OCI-LY7 (cell line): Measurements from ENCODE around the gene ACSL3. TPM values are rescaled to one million over a fixed set of nuclear protein-coding genes. Genes with fewer than 3 reads are reported as not detected.

Experiments
- BruUV-seq: library from RNA; stranded (reverse); fragments of 400-500 nt; replicated peaks from 2 replicates; lab custom pipeline; 2021; lab: Mats Ljungman, UMichigan
- CTCF ChIA-PET: fragments of 300-600 bp; sonication (Branson Sonifier 250); formaldehyde crosslinking; loops from one replicate; lab custom pipeline; 2022; ENCODE audit warnings: antibody characterized with exemption; ENCODE audit not compliant: unreplicated experiment; lab: Charles Lee
- POLR2A ChIA-PET: fragments of 300-600 bp; sonication (Branson Sonifier 250); formaldehyde crosslinking; loops from one replicate; lab custom pipeline; 2022; ENCODE audit warnings: antibody characterized with exemption; lab: Charles Lee
- DNase-seq: peaks from one replicate; pipeline ENCODE4 v3.0.0-alpha.2; 2015; ENCODE audit warnings: low spot score
- H2AFZ ChIP-seq: fragments of 200-600 bp; sonication (generic), shearing (Covaris generic); 2 replicates; pipeline ENCODE4 v1.6.1; 2014; ENCODE audit warnings: mild to moderate bottlenecking, antibody characterized with exemption, low read length, moderate library complexity
- H3K27ac ChIP-seq: fragments of 200-600 bp; sonication (generic); 2 replicates; pipeline ENCODE4 v1.5.1; 2014; ENCODE audit warnings: mixed run types, low read depth, mild to moderate bottlenecking, moderate library complexity, low read length, inconsistent platforms; ENCODE audit not compliant: poor library complexity, severe bottlenecking
- H3K36me3 ChIP-seq: fragments of 200-600 bp; sonication (generic); 2 replicates; pipeline ENCODE4 v1.6.1; 2014; ENCODE audit warnings: mild to moderate bottlenecking, antibody characterized with exemption, low read length, moderate library complexity, mixed read lengths; ENCODE audit not compliant: insufficient read depth
- H3K4me1 ChIP-seq: fragments of 200-600 bp; sonication (generic); 2 replicates; pipeline ENCODE4 v1.5.1; 2014; ENCODE audit warnings: mild to moderate bottlenecking, low read length; ENCODE audit not compliant: insufficient read depth, poor library complexity, severe bottlenecking
- H3K4me2 ChIP-seq: fragments of 200-600 bp; sonication (generic); 2 replicates; pipeline ENCODE4 v1.6.1; 2014; ENCODE audit warnings: mild to moderate bottlenecking, low read length
- H3K4me3 ChIP-seq: fragments of 200-600 bp; sonication (generic); 2 replicates; pipeline ENCODE4 v1.5.1; 2014; ENCODE audit warnings: mild to moderate bottlenecking, low read depth, low read length; ENCODE audit not compliant: poor library complexity, severe bottlenecking
- H3K79me2 ChIP-seq: fragments of 200-600 bp; sonication (generic); 2 replicates; pipeline ENCODE4 v1.6.1; 2016; ENCODE audit warnings: low read depth, mild to moderate bottlenecking, low read length, moderate library complexity, mixed read lengths; ENCODE audit not compliant: insufficient read depth
- H3K9me2 ChIP-seq: fragments of 200-600 bp; sonication (generic); 2 replicates; pipeline ENCODE4 v1.6.1; 2016; ENCODE audit warnings: mild to moderate bottlenecking, low read length, mixed read lengths; ENCODE audit not compliant: insufficient read depth
- H3K9me3 ChIP-seq: fragments of 200-600 bp; sonication (generic); 2 replicates; pipeline ENCODE4 v1.6.1; 2014; ENCODE audit warnings: mild to moderate bottlenecking, mixed run types, low read length, mixed read lengths
- H4K20me1 ChIP-seq: fragments of 200-600 bp; sonication (generic); 2 replicates; pipeline ENCODE4 v1.6.1; 2014; ENCODE audit warnings: mild to moderate bottlenecking, antibody characterized with exemption, low read length, moderate library complexity, mixed read lengths; ENCODE audit not compliant: insufficient read depth
- EZH2phosphoT487 ChIP-seq: fragments of 200-600 bp; sonication (generic); IDR thresholded peaks from 2 replicates; pipeline ENCODE4 v1.6.1; 2018; ENCODE audit warnings: low read depth, borderline replicate concordance, mild to moderate bottlenecking, mixed run types, antibody characterized with exemption, low read length, moderate library complexity, mixed read lengths
- intact Hi-C: fragments of 100-400 bp; cut with micrococcal nuclease; formaldehyde crosslinking; loops from one replicate; pipeline ENCODE4 v1.10.0; 2022; ENCODE audit not compliant: unreplicated experiment
- total RNA-seq, 2 experiments: library from RNA; depleted of rRNA in 1 of 2; stranded (reverse); fragments of >200 nt in 1 of 2; shearing (Covaris generic) in 1 of 2; gene quantifications; 2 replicates each; pipeline ENCODE4 v1.2.3, GENCODE V29; 2014 to 2022
- TF ChIP-seq, protein P1 (sequence below): fragments of 200-600 bp; sonication (generic); conservative IDR thresholded peaks from 2 replicates; pipeline ENCODE4 v1.5.1; 2014; ENCODE audit warnings: mild to moderate bottlenecking, antibody characterized with exemption, low read length, moderate library complexity, mixed read lengths

The ACSL3 gene
- total RNA-seq, 2 experiments from 2014 or later, result 62.6 to 83.2 TPM

DNA sequence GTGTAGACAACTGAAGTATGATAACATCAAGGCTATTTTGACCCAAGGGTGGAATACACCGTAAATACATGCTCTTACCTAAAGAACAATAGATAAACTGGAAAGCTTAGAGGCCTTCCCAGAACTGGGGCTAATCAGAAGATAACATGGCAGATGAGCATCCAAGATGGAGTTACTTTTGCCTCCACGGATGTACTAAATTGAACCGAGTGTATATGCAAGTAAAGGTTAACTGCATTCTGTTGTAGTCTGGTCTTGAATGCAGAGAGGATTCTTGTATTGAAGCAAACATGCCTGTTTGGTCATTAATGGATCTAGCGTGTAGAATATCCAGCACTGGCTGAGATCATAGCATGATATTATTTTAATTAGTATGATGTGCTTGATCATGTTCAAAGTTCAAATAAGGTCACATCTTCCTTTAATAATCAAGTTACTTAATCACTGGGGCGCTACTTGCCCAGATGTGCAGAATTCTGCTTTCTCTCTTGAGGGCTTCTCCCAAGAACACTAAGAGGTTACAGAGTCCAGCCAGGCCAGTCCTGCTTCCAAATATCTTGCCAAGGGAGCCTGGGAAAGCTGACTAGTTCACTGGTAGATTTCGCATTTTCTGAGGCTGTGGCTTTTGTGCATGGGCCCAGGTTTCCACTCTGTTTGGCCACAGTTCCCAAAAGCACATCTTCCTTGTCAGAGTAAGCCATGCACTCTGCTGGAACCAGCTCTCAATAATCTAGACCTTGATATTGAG, 37.5 kb upstream of the ACSL3 start:
- Histone ChIP-seq H3K9me3 (no peaks in the 10 kb centered on the region), H3K4me1 (no peaks in the 10 kb centered on the region), H3K79me2 (no peaks in the 10 kb centered on the region), H4K20me1 (no peaks in the 10 kb centered on the region), H3K4me3 (no peak overlapping the region), H3K9me2 (no peaks in the 10 kb centered on the region), H3K27ac (no peak overlapping the region), H3K4me2 (no peak overlapping the region), H2AFZ (no peak overlapping the region), H3K36me3 (no peaks in the 10 kb centered on the region)
- intact Hi-C loops, result no loop called here
- no TSS peak for BruUV-seq
- TF ChIP-seq, protein P1, sequence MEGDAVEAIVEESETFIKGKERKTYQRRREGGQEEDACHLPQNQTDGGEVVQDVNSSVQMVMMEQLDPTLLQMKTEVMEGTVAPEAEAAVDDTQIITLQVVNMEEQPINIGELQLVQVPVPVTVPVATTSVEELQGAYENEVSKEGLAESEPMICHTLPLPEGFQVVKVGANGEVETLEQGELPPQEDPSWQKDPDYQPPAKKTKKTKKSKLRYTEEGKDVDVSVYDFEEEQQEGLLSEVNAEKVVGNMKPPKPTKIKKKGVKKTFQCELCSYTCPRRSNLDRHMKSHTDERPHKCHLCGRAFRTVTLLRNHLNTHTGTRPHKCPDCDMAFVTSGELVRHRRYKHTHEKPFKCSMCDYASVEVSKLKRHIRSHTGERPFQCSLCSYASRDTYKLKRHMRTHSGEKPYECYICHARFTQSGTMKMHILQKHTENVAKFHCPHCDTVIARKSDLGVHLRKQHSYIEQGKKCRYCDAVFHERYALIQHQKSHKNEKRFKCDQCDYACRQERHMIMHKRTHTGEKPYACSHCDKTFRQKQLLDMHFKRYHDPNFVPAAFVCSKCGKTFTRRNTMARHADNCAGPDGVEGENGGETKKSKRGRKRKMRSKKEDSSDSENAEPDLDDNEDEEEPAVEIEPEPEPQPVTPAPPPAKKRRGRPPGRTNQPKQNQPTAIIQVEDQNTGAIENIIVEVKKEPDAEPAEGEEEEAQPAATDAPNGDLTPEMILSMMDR, result no peak
- TF ChIP-seq EZH2phosphoT487, result no peak
- no peak for DNase-seq
- CTCF ChIA-PET, result no interaction called here
- POLR2A ChIA-PET, result interaction anchor here (0.6 to 1.3 kb wide), 2 partner anchors 18 to 19 kb away, joined by 3 read pairs; no protein-coding TSS in a partner anchor

- no peak overlapping the region for H3K4me2 ChIP-seq
- no peak overlapping the region for H3K27ac ChIP-seq
- H3K4me3 ChIP-seq, result no peak overlapping the region
- H3K36me3 ChIP-seq, result no peaks in the 10 kb centered on the region
- H3K9me3 ChIP-seq, result no peaks in the 10 kb centered on the region
- no peak for TF ChIP-seq EZH2phosphoT487
- no TSS peak for BruUV-seq
- no peaks in the 10 kb centered on the region for H3K4me1 ChIP-seq
- no peak overlapping the region for H2AFZ ChIP-seq
- ChIA-PET CTCF (no interaction called here), POLR2A (no interaction called here)
- no peaks in the 10 kb centered on the region for H3K9me2 ChIP-seq
- no peak for DNase-seq
- no peaks in the 10 kb centered on the region for H4K20me1 ChIP-seq
- intact Hi-C loops, result no loop called here
- no peaks in the 10 kb centered on the region for H3K79me2 ChIP-seq
Observed at GRCh38 chr2:222825031-222825430, 35.8 kb upstream of the ACSL3 start.

GRCh38 chr2:222827417-222827816, 33.4 kb upstream of the ACSL3 start:
- H3K4me1 ChIP-seq, result no peaks in the 10 kb centered on the region
- intact Hi-C loops, result no loop called here
- no peaks in the 10 kb centered on the region for H3K79me2 ChIP-seq
- no peak for DNase-seq
- no peak overlapping the region for H3K4me2 ChIP-seq
- no peaks in the 10 kb centered on the region for H3K9me3 ChIP-seq
- H4K20me1 ChIP-seq, result no peaks in the 10 kb centered on the region
- ChIA-PET CTCF (no interaction called here), POLR2A (interaction anchor here (0.7 kb wide), 1 partner anchor 30 kb away, joined by 3 read pairs; no protein-coding TSS in a partner anchor)
- no peaks in the 10 kb centered on the region for H3K36me3 ChIP-seq
- H3K9me2 ChIP-seq, result no peaks in the 10 kb centered on the region
- no peak overlapping the region for H3K27ac ChIP-seq
- no peak for TF ChIP-seq EZH2phosphoT487
- TF ChIP-seq, protein P1, result no peak
- no peak overlapping the region for H2AFZ ChIP-seq
- BruUV-seq, result no TSS peak
- H3K4me3 ChIP-seq, result no peak overlapping the region
